Liver (tissue), 9 donors: Measurements from ENCODE around the gene LILRA1. TPM values are rescaled to one million over a fixed set of nuclear protein-coding genes. Genes with fewer than 3 reads are reported as not detected.

Source experiments
- DNase-seq: peaks from one replicate; pipeline ENCODE4 v3.0.0-alpha.2; 2017; ENCODE audit warnings: low spot score
- H3K27ac ChIP-seq, 2 donors: one replicate each; pipeline ENCODE4 v1.7.0; 2013; ENCODE audit warnings: inconsistent platforms in 2 of 2, low read length in 2 of 2, control low read depth in 1 of 2, low read depth in 1 of 2, mild to moderate bottlenecking in 1 of 2
- H3K27me3 ChIP-seq, 4 donors: one replicate each; pipeline versions ENCODE4 v1.6.1 to v1.7.0; 2013; ENCODE audit warnings: low read length in 3 of 4, inconsistent platforms in 1 of 4, mild to moderate bottlenecking in 1 of 4, moderate library complexity in 1 of 4; ENCODE audit not compliant: control insufficient read depth in 4 of 4, insufficient read depth in 4 of 4
- H3K36me3 ChIP-seq, 4 donors: one replicate each; pipeline versions ENCODE4 v1.6.1 to v1.7.0; 2013; ENCODE audit warnings: low read length in 3 of 4, mild to moderate bottlenecking in 3 of 4, low read depth in 1 of 4, moderate library complexity in 1 of 4; ENCODE audit not compliant: control insufficient read depth in 4 of 4, insufficient read depth in 3 of 4
- H3K4me1 ChIP-seq, 4 donors: one replicate each; pipeline versions ENCODE4 v1.6.1 to v1.7.0; 2013; ENCODE audit warnings: low read length in 3 of 4, mild to moderate bottlenecking in 3 of 4, moderate library complexity in 1 of 4; ENCODE audit not compliant: control insufficient read depth in 4 of 4, insufficient read depth in 4 of 4
- H3K4me3 ChIP-seq, 3 donors: one replicate each; pipeline versions ENCODE4 v1.6.1 to v1.7.0; 2013; ENCODE audit warnings: low read length in 3 of 3, control low read depth in 1 of 3, low read depth in 1 of 3, mild to moderate bottlenecking in 1 of 3
- H3K9ac ChIP-seq, 2 donors: one replicate each; pipeline ENCODE4 v1.7.0; 2013; ENCODE audit warnings: low read length in 2 of 2, mild to moderate bottlenecking in 2 of 2, moderate library complexity in 2 of 2, control low read depth in 1 of 2, low read depth in 1 of 2
- H3K9me3 ChIP-seq, 4 donors: one replicate each; pipeline versions ENCODE4 v1.6.1 to v1.7.0; 2013; ENCODE audit warnings: low read length in 3 of 4; ENCODE audit not compliant: control insufficient read depth in 4 of 4
- ATF3 ChIP-seq: IDR thresholded peaks from 2 replicates; pipeline ENCODE4 v1.6.1; 2016; ENCODE audit warnings: antibody characterized with exemption
- CTCF ChIP-seq: fragments of 150-350 bp; IDR thresholded peaks from 2 replicates; pipeline ENCODE4 v1.5.1; 2017; ENCODE audit warnings: improper control_type of control experiment, low read depth, low read length; ENCODE audit not compliant: missing input control
- EGR1 ChIP-seq, 2 donors: IDR thresholded peaks; 2 replicates each; pipeline ENCODE4 v1.6.1; 2016 to 2018; ENCODE audit warnings: antibody characterized with exemption in 2 of 2, low read depth in 2 of 2
- FOXA1 ChIP-seq: IDR thresholded peaks from 2 replicates; pipeline ENCODE4 v1.6.1; 2016; ENCODE audit warnings: antibody characterized with exemption
- FOXA2 ChIP-seq: IDR thresholded peaks from 2 replicates; pipeline ENCODE4 v1.6.1; 2016; ENCODE audit warnings: antibody characterized with exemption
- GABPA ChIP-seq, 2 donors: IDR thresholded peaks in 1 of 2; conservative IDR thresholded peaks in 1 of 2; 2 replicates each; pipeline ENCODE4 v1.6.1; 2016; ENCODE audit warnings: antibody characterized with exemption in 2 of 2, mild to moderate bottlenecking in 1 of 2, moderate library complexity in 1 of 2
- HNF4A ChIP-seq, 2 donors: conservative IDR thresholded peaks; 2 replicates each; pipeline ENCODE4 v1.6.1; 2016; ENCODE audit warnings: antibody characterized with exemption in 2 of 2, mild to moderate bottlenecking in 2 of 2
- HNF4G ChIP-seq: IDR thresholded peaks from 2 replicates; pipeline ENCODE4 v1.6.1; 2016; ENCODE audit warnings: antibody characterized with exemption
- JUND ChIP-seq, 2 donors: IDR thresholded peaks; 2 replicates each; pipeline ENCODE4 v1.6.1; 2016; ENCODE audit warnings: antibody characterized with exemption in 2 of 2
- MAX ChIP-seq: IDR thresholded peaks from 2 replicates; pipeline ENCODE4 v1.6.1; 2016; ENCODE audit warnings: antibody characterized with exemption
- NR2F2 ChIP-seq: IDR thresholded peaks from 2 replicates; pipeline ENCODE4 v1.6.1; 2016; ENCODE audit warnings: antibody characterized with exemption
- RAD21 ChIP-seq, 2 donors: IDR thresholded peaks; 2 replicates each; pipeline ENCODE4 v1.6.1; 2016; ENCODE audit warnings: antibody characterized with exemption in 2 of 2, mild to moderate bottlenecking in 2 of 2
- REST ChIP-seq: IDR thresholded peaks from 2 replicates; pipeline ENCODE4 v1.6.1; 2016; ENCODE audit warnings: antibody characterized with exemption, mild to moderate bottlenecking
- RXRA ChIP-seq, 2 donors: IDR thresholded peaks; 2 replicates each; pipeline ENCODE4 v1.6.1; 2017 to 2018; ENCODE audit warnings: antibody characterized with exemption in 2 of 2, mild to moderate bottlenecking in 1 of 2
- SP1 ChIP-seq: IDR thresholded peaks from 2 replicates; pipeline ENCODE4 v1.6.1; 2018; ENCODE audit warnings: antibody characterized with exemption, mild to moderate bottlenecking
- TAF1 ChIP-seq: conservative IDR thresholded peaks from 2 replicates; pipeline ENCODE4 v1.6.1; 2016; ENCODE audit warnings: antibody characterized with exemption, mild to moderate bottlenecking
- YY1 ChIP-seq: IDR thresholded peaks from 2 replicates; pipeline ENCODE4 v1.6.1; 2016; ENCODE audit warnings: antibody characterized with exemption, mild to moderate bottlenecking
- WGBS: extraction: QIAGEN DNeasy Blood & Tissue Kit; methylation state at CpG from one replicate; pipeline ENCODE4 v1.1.7; 2013; 5-methylcytosine and 5-hydroxymethylcytosine counted together
- polyA plus RNA-seq, 2 donors: library from polyadenylated mRNA; stranded (reverse) in 1 of 2; unstranded in 1 of 2; fragments of 200-250 nt in 1 of 2; fragments of >200 nt in 1 of 2; fragmentation: Nextera tagmentation in 1 of 2; extraction: Ambion mirVana in 1 of 2; gene quantifications; one replicate each; pipeline versions ENCODE4 v1.2.1 to v1.2.3, GENCODE V29; 2013 to 2015
- total RNA-seq, 2 donors: library from RNA; depleted of rRNA; stranded (reverse); fragments of >200 nt; gene quantifications; one replicate each; pipeline ENCODE4 v1.2.3, GENCODE V29; 2014
- TF ChIP-seq, protein P1 (sequence below): IDR thresholded peaks from 2 replicates; pipeline ENCODE4 v1.6.1; 2016; ENCODE audit warnings: antibody characterized with exemption
- donor health status: healthy.
- donor health status: healthy.
- donor health status: healthy.
- donor health status: healthy.
- donor health status: healthy.

Gene LILRA1
- total and polyA plus RNA-seq, 4 donors: 0.43 to 2.1 (median 1.2) TPM

- H3K36me3 ChIP-seq: no peaks in the 10 kb centered on the region
- no peak overlapping the region for H3K9ac ChIP-seq
- TF ChIP-seq CTCF (no peak), RXRA (IDR thresholded peaks at IDR 0.05) (no peak), TAF1 (no peak), GABPA (IDR thresholded peaks at IDR 0.05 in 1 of 2, conservative IDR thresholded peaks at IDR 0.05 in 1 of 2) (no peak), ATF3 (no peak), HNF4G (no peak), FOXA1 (no peak), YY1 (no peak), EGR1 (IDR thresholded peaks at IDR 0.05; ENCODE audit: low read depth in 2 of 2) (no peak), SP1 (no peak), HNF4A (conservative IDR thresholded peaks at IDR 0.05) (no peak), JUND (IDR thresholded peaks at IDR 0.05) (no peak), NR2F2 (no peak), MAX (no peak), FOXA2 (no peak)
- no peak overlapping the region for H3K27ac ChIP-seq
- H3K9me3 ChIP-seq: no peaks in the 10 kb centered on the region
- no peak for DNase-seq
- H3K4me3 ChIP-seq: no peak overlapping the region
- WGBS: 44% methylated on average over 4 of the region's 4 CpGs
- no peaks in the 10 kb centered on the region for H3K4me1 ChIP-seq
- H3K27me3 ChIP-seq: peaks cover 0 to 4% (median 0%) of the 10 kb centered on the region in 4 donors
Observed at GRCh38 chr19:54648129-54648528, 54.7 kb downstream of the LILRA1 start.

DNA sequence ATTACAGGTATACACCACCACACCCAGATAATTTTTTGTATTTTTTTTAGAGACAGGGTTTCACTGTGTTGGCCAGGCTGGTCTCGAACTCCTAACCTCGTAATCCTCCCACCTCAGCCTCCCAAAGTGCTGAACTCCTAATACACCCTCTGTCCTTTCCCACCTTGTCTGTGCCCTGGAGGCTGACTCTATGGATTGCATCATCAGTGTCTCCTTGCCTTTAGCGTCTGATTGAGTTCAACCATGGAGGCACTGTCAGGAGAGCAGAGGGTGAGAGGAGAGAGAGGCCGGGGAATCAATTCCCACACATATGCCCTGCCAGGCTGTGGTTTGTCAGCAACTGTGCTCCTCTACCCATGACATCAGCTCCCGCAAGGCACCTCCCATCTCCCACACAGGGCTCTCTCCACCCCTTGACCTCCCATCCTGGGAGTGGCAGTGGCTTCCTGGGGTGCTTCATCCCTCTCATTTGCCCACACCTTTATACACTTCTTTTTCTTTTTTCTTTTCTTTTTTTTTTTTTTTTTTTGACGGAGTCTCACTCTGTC is 56.8 kb downstream of the LILRA1 start:
- Histone ChIP-seq H3K4me3 (no peak overlapping the region), H3K27me3 (peaks cover 0 to 4% (median under 1%) of the 10 kb centered on the region in 4 donors), H3K4me1 (no peaks in the 10 kb centered on the region), H3K27ac (no peak overlapping the region), H3K9me3 (no peaks in the 10 kb centered on the region), H3K9ac (no peak overlapping the region), H3K36me3 (no peaks in the 10 kb centered on the region)
- WGBS: 79% methylated on average over 6 of the region's 6 CpGs
- no peak for DNase-seq
- no peak for TF ChIP-seq FOXA2
- TF ChIP-seq NR2F2: no peak
- TF ChIP-seq RXRA (IDR thresholded peaks at IDR 0.05): no peak
- TF ChIP-seq HNF4G: no peak
- TF ChIP-seq HNF4A (conservative IDR thresholded peaks at IDR 0.05): no peak
- no peak for TF ChIP-seq RAD21 (IDR thresholded peaks at IDR 0.05)
- TF ChIP-seq, protein P1, sequence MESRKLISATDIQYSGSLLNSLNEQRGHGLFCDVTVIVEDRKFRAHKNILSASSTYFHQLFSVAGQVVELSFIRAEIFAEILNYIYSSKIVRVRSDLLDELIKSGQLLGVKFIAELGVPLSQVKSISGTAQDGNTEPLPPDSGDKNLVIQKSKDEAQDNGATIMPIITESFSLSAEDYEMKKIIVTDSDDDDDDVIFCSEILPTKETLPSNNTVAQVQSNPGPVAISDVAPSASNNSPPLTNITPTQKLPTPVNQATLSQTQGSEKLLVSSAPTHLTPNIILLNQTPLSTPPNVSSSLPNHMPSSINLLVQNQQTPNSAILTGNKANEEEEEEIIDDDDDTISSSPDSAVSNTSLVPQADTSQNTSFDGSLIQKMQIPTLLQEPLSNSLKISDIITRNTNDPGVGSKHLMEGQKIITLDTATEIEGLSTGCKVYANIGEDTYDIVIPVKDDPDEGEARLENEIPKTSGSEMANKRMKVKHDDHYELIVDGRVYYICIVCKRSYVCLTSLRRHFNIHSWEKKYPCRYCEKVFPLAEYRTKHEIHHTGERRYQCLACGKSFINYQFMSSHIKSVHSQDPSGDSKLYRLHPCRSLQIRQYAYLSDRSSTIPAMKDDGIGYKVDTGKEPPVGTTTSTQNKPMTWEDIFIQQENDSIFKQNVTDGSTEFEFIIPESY: no peak
- TF ChIP-seq MAX: no peak
- TF ChIP-seq GABPA (IDR thresholded peaks at IDR 0.05 in 1 of 2, conservative IDR thresholded peaks at IDR 0.05 in 1 of 2): no peak
- no peak for TF ChIP-seq REST
- TF ChIP-seq TAF1: no peak
- TF ChIP-seq SP1: no peak
- TF ChIP-seq CTCF: no peak
- TF ChIP-seq JUND (IDR thresholded peaks at IDR 0.05): no peak
- TF ChIP-seq EGR1 (IDR thresholded peaks at IDR 0.05; ENCODE audit: low read depth in 2 of 2): no peak
- TF ChIP-seq YY1: no peak
- TF ChIP-seq FOXA1: no peak
